GM12878 (cell line): ENCODE measurements around the gene ATP2C2. TPM values are rescaled to one million over a fixed set of nuclear protein-coding genes. Genes with fewer than 3 reads are reported as not detected.

ENCODE experiments used
- ATAC-seq: fragments of 200-7000 bp; cut with Tn5 transposase; 3 replicates; pipeline ENCODE4 v1.9.1; 2020; ENCODE audit warnings: mild to moderate bottlenecking, moderate library complexity
- BruUV-seq: library from RNA; stranded (reverse); fragments of 400-500 nt; replicated peaks from 2 replicates; lab custom pipeline; 2021; lab: Mats Ljungman, UMichigan
- CTCF ChIA-PET: fragments of 300-600 bp; sonication (Branson Sonifier 250); formaldehyde crosslinking; extraction: SDS; loops from one replicate; lab custom pipeline; 2021; ENCODE audit warnings: inconsistent platforms; lab: Yijun Ruan, JAX
- POLR2A ChIA-PET: fragments of 350-600 bp; formaldehyde crosslinking; extraction: SDS; loops from one replicate; lab custom pipeline; 2021; ENCODE audit warnings: inconsistent platforms; lab: Charles Lee
- RAD21 ChIA-PET: fragments of 300-600 bp; sonication (Branson Sonifier 250); formaldehyde crosslinking; loops from one replicate; lab custom pipeline; 2023; ENCODE audit warnings: antibody characterized with exemption; ENCODE audit not compliant: unreplicated experiment; lab: Charles Lee
- SMC1A ChIA-PET: fragments of 300-600 bp; sonication (Branson Sonifier 250); formaldehyde crosslinking; loops from one replicate; lab custom pipeline; 2023; ENCODE audit not compliant: unreplicated experiment, uncharacterized antibody; lab: Charles Lee
- DNase-seq: peaks from one replicate; pipeline ENCODE4 v3.0.0-alpha.2; 2011; ENCODE audit warnings: low read depth, low spot score
- FAIRE-seq: peaks from 3 replicates; lab custom pipeline; 2011; peaks lifted over from hg19 to GRCh38; lab: Jason Lieb, UNC
- H2AFZ ChIP-seq: 2 replicates; pipeline ENCODE4 v1.6.0; 2011; ENCODE audit warnings: low read depth, low read length, control low read depth; ENCODE audit not compliant: control insufficient read depth
- H3K27ac ChIP-seq: 2 replicates; pipeline ENCODE4 v1.5.1; 2011; ENCODE audit warnings: control low read depth; ENCODE audit not compliant: control insufficient read depth, insufficient read depth
- H3K27me3 ChIP-seq, 2 experiments: replicated peaks in 1 of 2; 2 replicates each; pipeline versions ENCODE4 v1.6.0 to v1.6.1; 2011; ENCODE audit warnings: low read length in 1 of 2; ENCODE audit not compliant: control insufficient read depth in 2 of 2, insufficient read depth in 2 of 2
- H3K36me3 ChIP-seq, 2 experiments: 2 replicates each; pipeline ENCODE4 v1.5.1; 2011; ENCODE audit warnings: low read length in 1 of 2; ENCODE audit not compliant: control insufficient read depth in 2 of 2, insufficient read depth in 2 of 2
- H3K4me1 ChIP-seq: 2 replicates; pipeline ENCODE4 v1.6.1; 2011; ENCODE audit warnings: mild to moderate bottlenecking, low read length, moderate library complexity, mixed read lengths; ENCODE audit not compliant: control insufficient read depth, insufficient read depth
- H3K4me2 ChIP-seq: 2 replicates; pipeline ENCODE4 v1.6.0; 2011; ENCODE audit warnings: control low read depth; ENCODE audit not compliant: control insufficient read depth, insufficient read depth
- H3K4me3 ChIP-seq: fragments of 200-600 bp; sonication (generic); 2 replicates; pipeline ENCODE4 v1.5.1; 2016
- H3K79me2 ChIP-seq: 2 replicates; pipeline ENCODE4 v1.6.0; 2011; ENCODE audit warnings: low read length; ENCODE audit not compliant: control insufficient read depth, insufficient read depth
- H3K9ac ChIP-seq: 2 replicates; pipeline ENCODE4 v1.8.0; 2011; ENCODE audit warnings: low read length, control low read depth, mixed read lengths; ENCODE audit not compliant: control insufficient read depth, insufficient read depth
- H3K9me3 ChIP-seq: replicated peaks from 3 replicates; pipeline ENCODE4 v1.5.1; 2011; ENCODE audit warnings: mild to moderate bottlenecking, low read length; ENCODE audit not compliant: control insufficient read depth, insufficient read depth
- H4K20me1 ChIP-seq: 2 replicates; pipeline ENCODE4 v1.6.0; 2011; ENCODE audit not compliant: control insufficient read depth, insufficient read depth
- BHLHE40 ChIP-seq, 2 experiments: fragments of 450-650 bp in 1 of 2; IDR thresholded peaks; 2 replicates each; pipeline ENCODE4 v1.6.1; 2011 to 2017; ENCODE audit warnings: low read depth in 2 of 2, borderline replicate concordance in 1 of 2, improper control_type of control experiment in 1 of 2, low read length in 1 of 2, mild to moderate bottlenecking in 1 of 2
- CHD2 ChIP-seq: IDR thresholded peaks from 2 replicates; pipeline ENCODE4 v1.6.1; 2011; ENCODE audit warnings: low read depth, low read length, improper control_type of control experiment, borderline replicate concordance
- FOXM1 ChIP-seq: IDR thresholded peaks from 2 replicates; pipeline ENCODE4 v1.6.1; 2012; ENCODE audit warnings: low read depth, mild to moderate bottlenecking, inconsistent platforms, low read length, moderate library complexity
- HCFC1 ChIP-seq: fragments of 150-350 bp; IDR thresholded peaks from 2 replicates; pipeline ENCODE4 v1.6.1; 2014; ENCODE audit warnings: low read length
- MXI1 ChIP-seq: fragments of 150-350 bp; IDR thresholded peaks from 2 replicates; pipeline ENCODE4 v1.6.1; 2011; ENCODE audit warnings: low read depth, mild to moderate bottlenecking, inconsistent platforms, low read length, improper control_type of control experiment
- RELA ChIP-seq: fragments of 450-650 bp; IDR thresholded peaks from 2 replicates; pipeline ENCODE4 v1.8.0; 2014; ENCODE audit warnings: borderline replicate concordance; ENCODE audit not compliant: partially characterized antibody
- SIN3A ChIP-seq: IDR thresholded peaks from 2 replicates; pipeline ENCODE4 v1.6.1; 2012; ENCODE audit warnings: low read depth, low read length, improper control_type of control experiment
- SMARCA5 ChIP-seq: fragments of 450-650 bp; IDR thresholded peaks from 2 replicates; pipeline ENCODE4 v1.6.1; 2017; ENCODE audit warnings: mild to moderate bottlenecking
- SMC3 ChIP-seq: IDR thresholded peaks from 2 replicates; pipeline ENCODE4 v1.6.1; 2011; ENCODE audit warnings: low read length, improper control_type of control experiment, borderline replicate concordance
- SPI1 ChIP-seq: IDR thresholded peaks from 2 replicates; pipeline ENCODE4 v1.6.1; 2011; ENCODE audit warnings: low read depth, mild to moderate bottlenecking, low read length, moderate library complexity, borderline replicate concordance; ENCODE audit not compliant: insufficient read depth
- WGBS: methylation state at CpG from one replicate; pipeline ENCODE4 v1.1.6; 2016; ENCODE audit warnings: low lambda C conversion rate; ENCODE audit not compliant: insufficient replicate concordance, insufficient coverage; ENCODE audit errors: missing lambda C conversion rate; 5-methylcytosine and 5-hydroxymethylcytosine counted together
- in situ Hi-C: fragments of 300-500 bp; cut with MboI; formaldehyde crosslinking; loops from 9 replicates; pipeline ENCODE4 v1.14.3; 2018; ENCODE audit warnings: mixed read lengths
- intact Hi-C: fragments of 100-400 bp; cut with micrococcal nuclease; formaldehyde crosslinking; loops from one replicate; pipeline ENCODE4 v1.14.2; 2022; ENCODE audit not compliant: unreplicated experiment
- polyA plus RNA-seq, 11 experiments: library from polyadenylated mRNA; depleted of rRNA in 4 of 11; unstranded in 6 of 11; stranded (reverse) in 5 of 11; fragments of >200 nt; fragmentation: Nextera tagmentation in 4 of 11; fragmentation: Illumina TruSeq in 1 of 11; extraction: Ambion mirVana in 4 of 11; extraction: Trizol in 1 of 11; gene quantifications; 1 replicate in 1 of 11; 2 replicates in 10 of 11; pipeline versions ENCODE4 v1.2.1 to v1.2.3, GENCODE V29; 2011 to 2016; ENCODE audit warnings: inconsistent platforms in 2 of 11, missing spikeins in 2 of 11, low read depth in 1 of 11
- total RNA-seq, 4 experiments: library from RNA; depleted of rRNA in 3 of 4; stranded (reverse); fragments of >200 nt in 3 of 4; fragmentation: Illumina TruSeq in 1 of 4; extraction: Trizol in 1 of 4; gene quantifications; 2 replicates each; pipeline versions ENCODE4 v1.2.1 to v1.2.3, GENCODE V29; 2013 to 2021
- TF ChIP-seq, protein P1 (sequence below): fragments of 450-650 bp; IDR thresholded peaks from 2 replicates; pipeline ENCODE4 v1.6.1; 2017; ENCODE audit warnings: mild to moderate bottlenecking, low read depth, inconsistent platforms; ENCODE audit not compliant: poor library complexity, severe bottlenecking

The ATP2C2 gene
- total and polyA plus RNA-seq, 10 of the 15 experiments (the other 5 are each of a cell fraction or from before 2014, with no cell fraction given) = 0.05 to 0.19 TPM; not detected in 8

- TF ChIP-seq, protein P1, sequence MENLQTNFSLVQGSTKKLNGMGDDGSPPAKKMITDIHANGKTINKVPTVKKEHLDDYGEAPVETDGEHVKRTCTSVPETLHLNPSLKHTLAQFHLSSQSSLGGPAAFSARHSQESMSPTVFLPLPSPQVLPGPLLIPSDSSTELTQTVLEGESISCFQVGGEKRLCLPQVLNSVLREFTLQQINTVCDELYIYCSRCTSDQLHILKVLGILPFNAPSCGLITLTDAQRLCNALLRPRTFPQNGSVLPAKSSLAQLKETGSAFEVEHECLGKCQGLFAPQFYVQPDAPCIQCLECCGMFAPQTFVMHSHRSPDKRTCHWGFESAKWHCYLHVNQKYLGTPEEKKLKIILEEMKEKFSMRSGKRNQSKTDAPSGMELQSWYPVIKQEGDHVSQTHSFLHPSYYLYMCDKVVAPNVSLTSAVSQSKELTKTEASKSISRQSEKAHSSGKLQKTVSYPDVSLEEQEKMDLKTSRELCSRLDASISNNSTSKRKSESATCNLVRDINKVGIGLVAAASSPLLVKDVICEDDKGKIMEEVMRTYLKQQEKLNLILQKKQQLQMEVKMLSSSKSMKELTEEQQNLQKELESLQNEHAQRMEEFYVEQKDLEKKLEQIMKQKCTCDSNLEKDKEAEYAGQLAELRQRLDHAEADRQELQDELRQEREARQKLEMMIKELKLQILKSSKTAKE = no peak
Measured at GRCh38 chr16:84408856-84409255, 40.5 kb downstream of the ATP2C2 start (continued).

GRCh38 chr16:84410361-84411138 is 42.2 kb downstream of the ATP2C2 start:
- H3K9me3 ChIP-seq = no peaks in the 10 kb centered on the region
- in situ Hi-C loops = no loop called here
- FAIRE-seq (no peak), DNase-seq (no peak), ATAC-seq (no peak)
- no peaks in the 10 kb centered on the region for H3K4me1 ChIP-seq
- H3K4me2 ChIP-seq = no peak overlapping the region
- SMC1A ChIA-PET = no interaction called here
- no peak overlapping the region for H3K27ac ChIP-seq
- 10% methylated on average over 11 of the region's 11 CpGs for WGBS
- no peaks in the 10 kb centered on the region for H3K36me3 ChIP-seq
- no peak overlapping the region for H3K4me3 ChIP-seq
- H4K20me1 ChIP-seq = no peaks in the 10 kb centered on the region
- H3K9ac ChIP-seq = no peak overlapping the region
- CTCF ChIA-PET = no interaction called here
- no peaks in the 10 kb centered on the region for H3K79me2 ChIP-seq
- no peaks in the 10 kb centered on the region; a peak in 1 of 4 replicates for H3K27me3 ChIP-seq
- POLR2A ChIA-PET = interaction anchor here (0.6 kb wide), 1 partner anchor 150 kb away, joined by 3 read pairs; no protein-coding TSS in a partner anchor
- no peak overlapping the region for H2AFZ ChIP-seq
- intact Hi-C loops = no loop called here
- no TSS peak for BruUV-seq
- TF ChIP-seq SIN3A (no peak), MXI1 (no peak), CHD2 (no peak), RELA (no peak), HCFC1 (no peak), FOXM1 (no peak), SPI1 (no peak), SMC3 (no peak), BHLHE40 (IDR thresholded peaks at IDR 0.05; ENCODE audit: borderline replicate concordance in 1 of 2, low read depth in 2 of 2, low read length in 1 of 2) (no peak), SMARCA5 (no peak)
- RAD21 ChIA-PET = no interaction called here
